Stomach (tissue), 4 donors: ENCODE data around the gene DCLK1.

Source experiments
- POLR2A ChIP-seq, 4 donors: fragments of 450-650 bp; IDR thresholded peaks; one replicate each; pipeline ENCODE4 v1.6.1; 2016; ENCODE audit warnings: antibody characterized with exemption in 4 of 4, control low read depth in 2 of 4, mild to moderate bottlenecking in 1 of 4, moderate library complexity in 1 of 4
- TF ChIP-seq, protein P1 (sequence below), 7 experiments: fragments of 450-650 bp in 4 of 7; fragments of 200-600 bp in 3 of 7; sonication (generic) in 3 of 7; IDR thresholded peaks; one replicate each; pipeline ENCODE4 v1.5.1; 2016 to 2019; ENCODE audit warnings: antibody characterized with exemption in 7 of 7, control low read depth in 2 of 7, mild to moderate bottlenecking in 1 of 7

DNA sequence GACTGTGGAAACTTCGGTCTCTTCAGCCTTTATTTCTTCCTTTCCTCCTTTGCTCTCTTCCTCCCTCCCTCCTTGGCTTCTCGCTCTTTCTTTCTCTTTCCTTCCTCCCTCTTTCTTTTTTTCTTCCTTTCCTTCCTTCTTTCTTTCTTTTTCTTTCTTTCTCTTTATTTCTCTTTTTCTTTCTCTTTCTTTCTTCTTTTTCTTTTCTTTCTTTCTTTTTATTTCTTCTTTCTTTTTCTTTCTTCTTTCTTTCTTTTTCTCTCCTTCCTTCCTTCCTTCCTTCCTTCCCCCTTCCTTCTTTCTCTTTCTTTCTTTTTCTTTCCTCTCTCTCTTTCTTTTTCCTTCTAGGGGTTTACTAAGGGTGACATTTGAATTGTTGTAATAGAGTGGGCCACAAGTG is 364.5 kb downstream of the DCLK1 start:
- no peak for TF ChIP-seq POLR2A (IDR thresholded peaks at IDR 0.05)
- TF ChIP-seq, protein P1, sequence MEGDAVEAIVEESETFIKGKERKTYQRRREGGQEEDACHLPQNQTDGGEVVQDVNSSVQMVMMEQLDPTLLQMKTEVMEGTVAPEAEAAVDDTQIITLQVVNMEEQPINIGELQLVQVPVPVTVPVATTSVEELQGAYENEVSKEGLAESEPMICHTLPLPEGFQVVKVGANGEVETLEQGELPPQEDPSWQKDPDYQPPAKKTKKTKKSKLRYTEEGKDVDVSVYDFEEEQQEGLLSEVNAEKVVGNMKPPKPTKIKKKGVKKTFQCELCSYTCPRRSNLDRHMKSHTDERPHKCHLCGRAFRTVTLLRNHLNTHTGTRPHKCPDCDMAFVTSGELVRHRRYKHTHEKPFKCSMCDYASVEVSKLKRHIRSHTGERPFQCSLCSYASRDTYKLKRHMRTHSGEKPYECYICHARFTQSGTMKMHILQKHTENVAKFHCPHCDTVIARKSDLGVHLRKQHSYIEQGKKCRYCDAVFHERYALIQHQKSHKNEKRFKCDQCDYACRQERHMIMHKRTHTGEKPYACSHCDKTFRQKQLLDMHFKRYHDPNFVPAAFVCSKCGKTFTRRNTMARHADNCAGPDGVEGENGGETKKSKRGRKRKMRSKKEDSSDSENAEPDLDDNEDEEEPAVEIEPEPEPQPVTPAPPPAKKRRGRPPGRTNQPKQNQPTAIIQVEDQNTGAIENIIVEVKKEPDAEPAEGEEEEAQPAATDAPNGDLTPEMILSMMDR (IDR thresholded peaks at IDR 0.05): no peak
